K562 (cell line): ENCODE data around the gene USP2. TPM values are rescaled to one million over a fixed set of nuclear protein-coding genes. Genes with fewer than 3 reads are reported as not detected.
A peak's percentile ranks its signal among the peaks of the same experiment; 100 is the strongest.

Experiments
- CSDE1 ChIP-seq, 2 experiments: fragments of 450-650 bp; IDR thresholded peaks; 2 replicates each; pipeline ENCODE4 v1.6.1; 2016; ENCODE audit warnings: mild to moderate bottlenecking in 1 of 2
- CTCFL ChIP-seq: IDR thresholded peaks from 2 replicates; pipeline ENCODE4 v1.6.1; 2011; ENCODE audit warnings: borderline replicate concordance, low read depth, mild to moderate bottlenecking, moderate library complexity, low read length; ENCODE audit not compliant: insufficient read depth, poor library complexity, severe bottlenecking
- KAT2B ChIP-seq: IDR thresholded peaks from one replicate; pipeline ENCODE4 v1.6.1; 2012; ENCODE audit warnings: low read depth, mild to moderate bottlenecking, control low read depth, inconsistent platforms, low read length, moderate library complexity
- KHSRP ChIP-seq: fragments of 450-650 bp; IDR thresholded peaks from 2 replicates; pipeline ENCODE4 v1.6.1; 2017
- KLF6 ChIP-seq: fragments of 250-450 bp; sonication (Bioruptor Pico); IDR thresholded peaks from 2 replicates; pipeline ENCODE4 v1.4.0; 2020; ENCODE audit warnings: mild to moderate bottlenecking, moderate library complexity, borderline replicate concordance
- MCM5 ChIP-seq: fragments of 450-650 bp; IDR thresholded peaks from 2 replicates; pipeline ENCODE4 v1.6.1; 2016; ENCODE audit warnings: low read depth
- NFIX ChIP-seq: fragments of 250-450 bp; sonication (Bioruptor Pico); IDR thresholded peaks from 2 replicates; pipeline ENCODE4 v1.4.0; 2020; ENCODE audit warnings: low read depth, mild to moderate bottlenecking, moderate library complexity
- ZFPM2 ChIP-seq: fragments of 250-450 bp; sonication (Bioruptor Pico); IDR thresholded peaks from 2 replicates; pipeline ENCODE4 v1.5.1; 2022; ENCODE audit warnings: mild to moderate bottlenecking
- ZNF280B ChIP-seq: fragments of 250-450 bp; sonication (Bioruptor Pico); IDR thresholded peaks from 2 replicates; pipeline ENCODE4 v1.5.1; 2021; ENCODE audit warnings: mild to moderate bottlenecking
- polyA plus RNA-seq, 8 experiments: library from polyadenylated mRNA; depleted of rRNA in 4 of 8; stranded (reverse) in 5 of 8; unstranded in 3 of 8; fragments of >200 nt; fragmentation: Nextera tagmentation in 2 of 8; fragmentation: Illumina TruSeq in 1 of 8; extraction: Ambion mirVana in 2 of 8; extraction: Trizol in 1 of 8; gene quantifications; 2 replicates each; pipeline versions ENCODE4 v1.2.1 to v1.2.3, GENCODE V29; 2011 to 2014; ENCODE audit warnings: inconsistent platforms in 1 of 8, missing spikeins in 1 of 8
- total RNA-seq, 7 experiments: library from RNA; depleted of rRNA in 6 of 7; stranded (reverse); fragments of >200 nt in 6 of 7; fragmentation: Illumina TruSeq in 2 of 7; extraction: Trizol in 2 of 7; gene quantifications; 2 replicates each; pipeline versions ENCODE4 v1.2.1 to v1.2.3, GENCODE V29; 2011 to 2021; ENCODE audit warnings: low replicate concordance in 1 of 7
- TF ChIP-seq, protein P1 (sequence below): fragments of 450-650 bp; IDR thresholded peaks from 2 replicates; pipeline ENCODE4 v1.6.1; 2016; ENCODE audit warnings: mild to moderate bottlenecking, moderate library complexity

Gene USP2
- total and polyA plus RNA-seq, 9 of the 15 experiments (the other 6 are each of a cell fraction or from before 2014, with no cell fraction given) = 2.8 to 16.9 (median 3.9) TPM

- TF ChIP-seq ZNF280B (no peak), NFIX (CRISPR knock-in tag) (no peak), KAT2B (no peak), CTCFL (peak; percentile 82), KLF6 (CRISPR knock-in tag) (no peak), ZFPM2 (CRISPR knock-in tag) (no peak), KHSRP (0 out of 2 replicates have a peak, but pooled peaks have one; percentile 45), CSDE1 (IDR thresholded peaks at IDR 0.05) (peak in 1 of 2 experiments; percentile 78; a peak in 2 of 4 replicates), MCM5 (no peak)
- TF ChIP-seq, protein P1, sequence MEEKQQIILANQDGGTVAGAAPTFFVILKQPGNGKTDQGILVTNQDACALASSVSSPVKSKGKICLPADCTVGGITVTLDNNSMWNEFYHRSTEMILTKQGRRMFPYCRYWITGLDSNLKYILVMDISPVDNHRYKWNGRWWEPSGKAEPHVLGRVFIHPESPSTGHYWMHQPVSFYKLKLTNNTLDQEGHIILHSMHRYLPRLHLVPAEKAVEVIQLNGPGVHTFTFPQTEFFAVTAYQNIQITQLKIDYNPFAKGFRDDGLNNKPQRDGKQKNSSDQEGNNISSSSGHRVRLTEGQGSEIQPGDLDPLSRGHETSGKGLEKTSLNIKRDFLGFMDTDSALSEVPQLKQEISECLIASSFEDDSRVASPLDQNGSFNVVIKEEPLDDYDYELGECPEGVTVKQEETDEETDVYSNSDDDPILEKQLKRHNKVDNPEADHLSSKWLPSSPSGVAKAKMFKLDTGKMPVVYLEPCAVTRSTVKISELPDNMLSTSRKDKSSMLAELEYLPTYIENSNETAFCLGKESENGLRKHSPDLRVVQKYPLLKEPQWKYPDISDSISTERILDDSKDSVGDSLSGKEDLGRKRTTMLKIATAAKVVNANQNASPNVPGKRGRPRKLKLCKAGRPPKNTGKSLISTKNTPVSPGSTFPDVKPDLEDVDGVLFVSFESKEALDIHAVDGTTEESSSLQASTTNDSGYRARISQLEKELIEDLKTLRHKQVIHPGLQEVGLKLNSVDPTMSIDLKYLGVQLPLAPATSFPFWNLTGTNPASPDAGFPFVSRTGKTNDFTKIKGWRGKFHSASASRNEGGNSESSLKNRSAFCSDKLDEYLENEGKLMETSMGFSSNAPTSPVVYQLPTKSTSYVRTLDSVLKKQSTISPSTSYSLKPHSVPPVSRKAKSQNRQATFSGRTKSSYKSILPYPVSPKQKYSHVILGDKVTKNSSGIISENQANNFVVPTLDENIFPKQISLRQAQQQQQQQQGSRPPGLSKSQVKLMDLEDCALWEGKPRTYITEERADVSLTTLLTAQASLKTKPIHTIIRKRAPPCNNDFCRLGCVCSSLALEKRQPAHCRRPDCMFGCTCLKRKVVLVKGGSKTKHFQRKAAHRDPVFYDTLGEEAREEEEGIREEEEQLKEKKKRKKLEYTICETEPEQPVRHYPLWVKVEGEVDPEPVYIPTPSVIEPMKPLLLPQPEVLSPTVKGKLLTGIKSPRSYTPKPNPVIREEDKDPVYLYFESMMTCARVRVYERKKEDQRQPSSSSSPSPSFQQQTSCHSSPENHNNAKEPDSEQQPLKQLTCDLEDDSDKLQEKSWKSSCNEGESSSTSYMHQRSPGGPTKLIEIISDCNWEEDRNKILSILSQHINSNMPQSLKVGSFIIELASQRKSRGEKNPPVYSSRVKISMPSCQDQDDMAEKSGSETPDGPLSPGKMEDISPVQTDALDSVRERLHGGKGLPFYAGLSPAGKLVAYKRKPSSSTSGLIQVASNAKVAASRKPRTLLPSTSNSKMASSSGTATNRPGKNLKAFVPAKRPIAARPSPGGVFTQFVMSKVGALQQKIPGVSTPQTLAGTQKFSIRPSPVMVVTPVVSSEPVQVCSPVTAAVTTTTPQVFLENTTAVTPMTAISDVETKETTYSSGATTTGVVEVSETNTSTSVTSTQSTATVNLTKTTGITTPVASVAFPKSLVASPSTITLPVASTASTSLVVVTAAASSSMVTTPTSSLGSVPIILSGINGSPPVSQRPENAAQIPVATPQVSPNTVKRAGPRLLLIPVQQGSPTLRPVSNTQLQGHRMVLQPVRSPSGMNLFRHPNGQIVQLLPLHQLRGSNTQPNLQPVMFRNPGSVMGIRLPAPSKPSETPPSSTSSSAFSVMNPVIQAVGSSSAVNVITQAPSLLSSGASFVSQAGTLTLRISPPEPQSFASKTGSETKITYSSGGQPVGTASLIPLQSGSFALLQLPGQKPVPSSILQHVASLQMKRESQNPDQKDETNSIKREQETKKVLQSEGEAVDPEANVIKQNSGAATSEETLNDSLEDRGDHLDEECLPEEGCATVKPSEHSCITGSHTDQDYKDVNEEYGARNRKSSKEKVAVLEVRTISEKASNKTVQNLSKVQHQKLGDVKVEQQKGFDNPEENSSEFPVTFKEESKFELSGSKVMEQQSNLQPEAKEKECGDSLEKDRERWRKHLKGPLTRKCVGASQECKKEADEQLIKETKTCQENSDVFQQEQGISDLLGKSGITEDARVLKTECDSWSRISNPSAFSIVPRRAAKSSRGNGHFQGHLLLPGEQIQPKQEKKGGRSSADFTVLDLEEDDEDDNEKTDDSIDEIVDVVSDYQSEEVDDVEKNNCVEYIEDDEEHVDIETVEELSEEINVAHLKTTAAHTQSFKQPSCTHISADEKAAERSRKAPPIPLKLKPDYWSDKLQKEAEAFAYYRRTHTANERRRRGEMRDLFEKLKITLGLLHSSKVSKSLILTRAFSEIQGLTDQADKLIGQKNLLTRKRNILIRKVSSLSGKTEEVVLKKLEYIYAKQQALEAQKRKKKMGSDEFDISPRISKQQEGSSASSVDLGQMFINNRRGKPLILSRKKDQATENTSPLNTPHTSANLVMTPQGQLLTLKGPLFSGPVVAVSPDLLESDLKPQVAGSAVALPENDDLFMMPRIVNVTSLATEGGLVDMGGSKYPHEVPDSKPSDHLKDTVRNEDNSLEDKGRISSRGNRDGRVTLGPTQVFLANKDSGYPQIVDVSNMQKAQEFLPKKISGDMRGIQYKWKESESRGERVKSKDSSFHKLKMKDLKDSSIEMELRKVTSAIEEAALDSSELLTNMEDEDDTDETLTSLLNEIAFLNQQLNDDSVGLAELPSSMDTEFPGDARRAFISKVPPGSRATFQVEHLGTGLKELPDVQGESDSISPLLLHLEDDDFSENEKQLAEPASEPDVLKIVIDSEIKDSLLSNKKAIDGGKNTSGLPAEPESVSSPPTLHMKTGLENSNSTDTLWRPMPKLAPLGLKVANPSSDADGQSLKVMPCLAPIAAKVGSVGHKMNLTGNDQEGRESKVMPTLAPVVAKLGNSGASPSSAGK = peak; percentile 95
These were observed at the start of gene USP2 (continued) for GRCh38 chr11:119381181-119381988.
